OCI-LY3 (cell line): ENCODE results near the gene ATP2A1.

ENCODE experiments used
- H2AFZ ChIP-seq: fragments of 200-600, 300-600 bp; shearing (Covaris generic); 2 replicates; pipeline ENCODE4 v1.6.0; 2014; ENCODE audit warnings: antibody characterized with exemption, low read depth, low read length
- H3K27ac ChIP-seq: fragments of 200-600, 300-600 bp; sonication (generic); 2 replicates; pipeline ENCODE4 v1.5.1; 2014; ENCODE audit warnings: mild to moderate bottlenecking, low read length, moderate library complexity, mixed read lengths
- H3K27me3 ChIP-seq: fragments of 200-600, 300-600 bp; sonication (generic); 2 replicates; pipeline ENCODE4 v1.6.1; 2014; ENCODE audit warnings: low read depth, low read length, mixed read lengths
- H3K36me3 ChIP-seq: fragments of 200-600, 300-600 bp; sonication (generic); replicated peaks from 2 replicates; pipeline ENCODE3; 2014; ENCODE audit warnings: low read depth, low read length, mixed read lengths
- H3K4me1 ChIP-seq: fragments of 300-600, 200-600 bp; sonication (generic); 2 replicates; pipeline ENCODE4 v1.6.1; 2014; ENCODE audit warnings: low read length, mixed read lengths
- H3K4me2 ChIP-seq: fragments of 200-600, 300-600 bp; sonication (generic); 2 replicates; pipeline ENCODE4 v1.6.1; 2014; ENCODE audit warnings: low read length, mixed read lengths
- H3K4me3 ChIP-seq: fragments of 300-600, 200-600 bp; sonication (generic); 2 replicates; pipeline ENCODE4 v1.5.1; 2014; ENCODE audit warnings: antibody characterized with exemption, mild to moderate bottlenecking, low read length, moderate library complexity
- H3K79me2 ChIP-seq: fragments of 300-600, 200-600 bp; shearing (Covaris generic); 2 replicates; pipeline ENCODE4 v1.6.1; 2014; ENCODE audit warnings: mild to moderate bottlenecking, low read length, mixed read lengths
- H3K9ac ChIP-seq: fragments of 300-600, 200-600 bp; shearing (Covaris generic); 2 replicates; pipeline ENCODE4 v1.6.0; 2014; ENCODE audit warnings: mild to moderate bottlenecking, low read length, moderate library complexity
- H3K9me3 ChIP-seq: fragments of 200-600, 300-600 bp; shearing (Covaris generic); 2 replicates; pipeline ENCODE4 v1.6.1; 2014; ENCODE audit warnings: low read length, mixed read lengths; ENCODE audit not compliant: insufficient read depth
- H4K20me1 ChIP-seq: fragments of 200-600, 300-600 bp; sonication (generic); 2 replicates; pipeline ENCODE4 v1.6.1; 2016; ENCODE audit warnings: low read length, mixed read lengths; ENCODE audit not compliant: insufficient read depth
- CTCF ChIP-seq: fragments of 200-600, 300-600 bp; sonication (generic); IDR thresholded peaks from 2 replicates; pipeline ENCODE4 v1.5.1; 2014; ENCODE audit warnings: antibody characterized with exemption, low read length, low read depth
- EZH2phosphoT487 ChIP-seq: fragments of 200-600 bp; shearing (Covaris generic); IDR thresholded peaks from 2 replicates; pipeline ENCODE4 v1.6.1; 2018; ENCODE audit warnings: antibody characterized with exemption, mixed run types, low read depth

The ATP2A1 gene

GRCh38 chr16:28837672-28838557 lies 40.4 kb upstream of the ATP2A1 start:
- Histone ChIP-seq H3K4me3 (no peak overlapping the region), H3K9me3 (no peaks in the 10 kb centered on the region), H3K27ac (no peak overlapping the region), H4K20me1 (peaks cover 5% of the 10 kb centered on the region; the same call in 1 of the 2 replicates), H3K36me3 (peaks cover 68% of the 10 kb centered on the region), H3K4me1 (no peaks in the 10 kb centered on the region), H3K27me3 (no peaks in the 10 kb centered on the region), H2AFZ (no peak overlapping the region), H3K9ac (no peak overlapping the region), H3K4me2 (no peak overlapping the region), H3K79me2 (peaks cover 5% of the 10 kb centered on the region; the same call in 1 of the 2 replicates)
- no peak for TF ChIP-seq CTCF
- no peak for TF ChIP-seq EZH2phosphoT487

- H3K36me3 ChIP-seq, result peaks cover 68% of the 10 kb centered on the region
- no peaks in the 10 kb centered on the region for H3K79me2 ChIP-seq
- no peaks in the 10 kb centered on the region for H3K9me3 ChIP-seq
- TF ChIP-seq EZH2phosphoT487, result no peak
- H2AFZ ChIP-seq, result no peak overlapping the region
- peaks cover 5% of the 10 kb centered on the region; the same call in 1 of the 2 replicates for H4K20me1 ChIP-seq
- H3K4me3 ChIP-seq, result no peak overlapping the region
- no peaks in the 10 kb centered on the region for H3K4me1 ChIP-seq
- no peak overlapping the region for H3K27ac ChIP-seq
- no peak overlapping the region for H3K4me2 ChIP-seq
- no peaks in the 10 kb centered on the region for H3K27me3 ChIP-seq
- H3K9ac ChIP-seq, result no peak overlapping the region
These were observed 39.8 kb upstream of the ATP2A1 start for GRCh38 chr16:28838558-28838918.

GRCh38 chr16:28839004-28839639 lies 39.2 kb upstream of the ATP2A1 start:
- Histone ChIP-seq H3K27ac (no peak overlapping the region), H3K4me2 (no peak overlapping the region), H3K4me1 (no peaks in the 10 kb centered on the region), H3K36me3 (peaks cover 67% of the 10 kb centered on the region), H3K27me3 (no peaks in the 10 kb centered on the region), H3K4me3 (no peak overlapping the region), H4K20me1 (peaks cover 5% of the 10 kb centered on the region; the same call in 1 of the 2 replicates), H3K9ac (no peak overlapping the region), H3K9me3 (no peaks in the 10 kb centered on the region), H3K79me2 (peaks cover under 1% of the 10 kb centered on the region; the same call in 1 of the 2 replicates), H2AFZ (no peak overlapping the region)
- no peak for TF ChIP-seq EZH2phosphoT487
- TF ChIP-seq CTCF, result no peak

GRCh38 chr16:28839899-28840298 lies 38.4 kb upstream of the ATP2A1 start:
- H4K20me1 ChIP-seq, result peaks cover 5% of the 10 kb centered on the region; the same call in 1 of the 2 replicates
- peaks cover 65% of the 10 kb centered on the region for H3K36me3 ChIP-seq
- no peak overlapping the region for H3K9ac ChIP-seq
- no peak overlapping the region for H3K4me3 ChIP-seq
- no peaks in the 10 kb centered on the region for H3K27me3 ChIP-seq
- no peak overlapping the region for H3K4me2 ChIP-seq
- no peak overlapping the region for H3K27ac ChIP-seq
- H2AFZ ChIP-seq, result no peak overlapping the region
- H3K4me1 ChIP-seq, result peaks cover 2% of the 10 kb centered on the region
- TF ChIP-seq EZH2phosphoT487 (no peak), CTCF (no peak)
- H3K9me3 ChIP-seq, result no peaks in the 10 kb centered on the region
- H3K79me2 ChIP-seq, result peaks cover 8% of the 10 kb centered on the region
